Measurements from ENCODE around the gene NUP88. TPM values are rescaled to one million over a fixed set of nuclear protein-coding genes. Genes with fewer than 3 reads are reported as not detected.

NUP88 gene
- 92.7 and 101 TPM in 2 replicates for total RNA-seq

DNA sequence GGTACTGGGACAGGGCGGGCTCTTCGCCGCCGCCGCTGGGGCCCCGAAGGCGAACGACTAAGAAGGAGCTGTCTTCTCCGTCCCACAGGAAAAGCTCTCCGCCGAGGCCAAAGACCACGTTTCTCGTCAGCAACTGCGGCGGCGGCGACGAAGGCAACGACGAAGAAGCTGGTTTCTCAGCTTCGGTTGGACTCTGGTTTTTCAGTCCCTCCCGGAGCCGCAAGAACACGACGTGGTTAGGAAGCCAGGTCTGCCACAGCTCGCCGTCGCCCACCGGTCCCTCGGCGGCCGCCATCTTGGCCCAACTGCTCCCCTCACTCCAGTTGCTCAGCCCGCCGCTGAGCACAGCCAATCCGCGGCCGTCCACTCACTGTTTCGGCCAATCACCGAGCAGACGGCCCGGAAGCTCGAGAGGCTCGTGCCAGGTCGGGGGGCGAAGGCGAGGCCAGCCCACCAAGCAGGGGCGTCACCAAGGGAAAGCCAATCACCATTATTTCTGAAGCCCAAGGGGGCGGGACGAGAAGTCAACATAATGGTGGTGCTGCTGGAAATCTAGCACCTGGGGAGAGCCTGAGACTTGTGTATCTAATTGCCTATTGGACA is at the start of gene NUP88:
Gene NUP88 (minus strand): TSS at position 307 of the 603 bp plus-strand sequence. CDS start 12 bp downstream, at position 295.

DNA sequence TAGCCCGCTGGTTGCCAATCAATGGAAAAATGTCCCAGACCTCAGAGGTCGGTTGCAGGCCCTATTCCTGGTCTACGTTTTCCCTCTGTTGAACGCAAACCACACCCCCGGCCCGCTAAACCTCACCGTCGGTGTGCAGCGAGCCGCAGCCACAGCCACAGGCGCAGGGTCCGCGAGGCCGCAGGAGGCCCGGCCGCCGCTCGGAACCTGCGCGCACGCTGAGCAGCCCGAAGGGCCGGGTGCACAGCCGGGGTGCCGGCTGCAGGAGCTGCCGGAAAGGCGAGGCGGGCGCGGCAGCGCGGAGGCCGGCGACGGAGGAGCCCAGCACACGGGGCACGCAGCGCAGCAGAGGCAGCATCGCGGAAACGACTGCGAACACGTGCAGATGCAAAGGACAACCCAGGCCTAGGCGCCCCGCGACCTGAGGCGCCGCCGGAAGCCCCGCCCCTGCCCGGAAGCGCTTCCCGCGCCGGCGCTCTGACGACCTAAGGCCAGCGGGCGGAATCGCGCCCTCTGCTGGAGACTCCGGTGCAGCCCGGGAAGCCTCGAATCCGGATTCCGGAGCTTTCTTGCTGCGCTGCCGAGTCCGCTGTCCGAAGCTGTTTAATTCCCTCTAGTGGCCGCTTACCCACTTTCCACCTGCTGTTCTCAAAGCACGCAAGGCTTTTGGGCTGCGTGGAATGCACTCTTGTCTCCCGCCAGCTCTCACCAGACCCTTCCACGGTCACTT is 19.4 kb upstream of the NUP88 start, which contains the start of gene C1QBP:
Gene C1QBP (minus strand): TSS at position 440 of the 730 bp plus-strand sequence. CDS start 82 bp downstream, at position 358.

DNA sequence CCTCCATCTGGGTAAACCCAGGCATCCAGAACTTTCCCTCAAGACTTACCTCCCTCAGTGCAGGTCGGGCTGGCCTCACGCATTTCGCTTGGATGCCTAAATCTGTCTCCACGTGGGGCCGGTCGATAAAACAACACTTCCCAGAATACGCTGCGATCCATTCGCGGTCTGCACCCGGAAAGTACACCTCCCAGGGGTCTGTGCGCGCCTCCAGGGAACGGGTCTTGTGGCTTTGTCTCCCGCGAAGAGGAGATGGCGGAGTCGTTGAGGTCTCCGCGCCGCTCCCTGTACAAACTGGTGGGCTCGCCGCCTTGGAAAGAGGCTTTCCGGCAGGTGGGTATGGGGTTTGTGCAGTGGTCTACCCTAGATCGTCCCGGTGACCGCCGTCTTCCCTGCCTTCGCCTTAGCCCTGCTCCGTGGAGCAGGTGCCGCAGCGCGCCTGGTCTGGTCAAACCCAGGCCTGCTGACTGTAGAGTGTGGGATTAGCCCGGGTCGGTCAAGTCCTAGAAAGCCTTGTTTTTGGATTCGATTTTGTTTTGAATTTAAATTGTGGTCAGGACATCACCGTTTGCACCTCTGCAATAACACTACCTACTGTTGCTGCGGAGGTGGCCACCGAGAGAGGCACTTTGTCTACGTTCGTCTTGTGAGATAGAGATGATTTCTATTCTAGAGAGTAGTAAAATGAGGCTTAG is 644 bp upstream of the NUP88 start, which contains the start of gene RPAIN:
Gene RPAIN (plus strand): TSS at position 224 of the 695 bp plus-strand sequence. CDS start 29 bp downstream, at position 253.

Other genes starting within 250 kb of the NUP88 start
- 2.2 and 3.5 TPM in 2 replicates for gene ZNF594, start 227.8 kb downstream of the NUP88 start, total RNA-seq
- gene SCIMP, start 184.8 kb downstream of the NUP88 start, total RNA-seq, result not detected in 2 replicates
- gene RABEP1, start 137.4 kb downstream of the NUP88 start, total RNA-seq, result 27.6 and 31.8 TPM in 2 replicates
- 30.5 and 40.4 TPM in 2 replicates for gene RPAIN, start 520 bp upstream of the NUP88 start, total RNA-seq
- gene C1QBP, start 19.5 kb upstream of the NUP88 start, total RNA-seq, result 332 and 380 TPM in 2 replicates
- 10.1 and 10.2 TPM in 2 replicates for gene DHX33, start 49.3 kb upstream of the NUP88 start, total RNA-seq
- 31.4 and 38.2 TPM in 2 replicates for gene DERL2, start 66.5 kb upstream of the NUP88 start, total RNA-seq
- 13.4 and 20.3 TPM in 2 replicates for gene MIS12, start 66.9 kb upstream of the NUP88 start, total RNA-seq
- gene NLRP1, start 164.8 kb upstream of the NUP88 start, total RNA-seq, result 20.1 and 22.4 TPM in 2 replicates